Hematopoietic multipotent progenitor cell treated with erythropoietin and hydrocortisone succinate and interleukin-3 and kit ligand, for 8 days (in vitro differentiated cells): ENCODE results near the gene GRAMD1B.

Source experiments
- DNase-seq: peaks from one replicate; pipeline ENCODE4 v3.0.0-alpha.2; 2015

GRAMD1B gene

GRCh38 chr11:123429913-123430720, at the start of gene GRAMD1B:
GRAMD1B (plus strand) TSS chr11:123430269; CDS start chr11:123430793, 524 bp downstream.
- DNase-seq = no peak

GRCh38 chr11:123381149-123381548, 48.9 kb upstream of the GRAMD1B start:
- DNase-seq = no peak

GRCh38 chr11:123381817-123382554, 48.1 kb upstream of the GRAMD1B start:
- no peak for DNase-seq

GRCh38 chr11:123382555-123383074, 47.5 kb upstream of the GRAMD1B start:
- no peak for DNase-seq

- DNase-seq = no peak
Observed at GRCh38 chr11:123384116-123384515, 46.0 kb upstream of the GRAMD1B start.

- no peak for DNase-seq
Observed at GRCh38 chr11:123386796-123387510, 43.1 kb upstream of the GRAMD1B start.

GRCh38 chr11:123388640-123389039, 41.4 kb upstream of the GRAMD1B start:
- no peak for DNase-seq

- no peak for DNase-seq
Observed at GRCh38 chr11:123390146-123390545, 39.9 kb upstream of the GRAMD1B start.

GRCh38 chr11:123391646-123392348, 38.3 kb upstream of the GRAMD1B start:
- DNase-seq = no peak

GRCh38 chr11:123392431-123392830, 37.6 kb upstream of the GRAMD1B start:
- no peak for DNase-seq

GRCh38 chr11:123392844-123393243, 37.2 kb upstream of the GRAMD1B start:
- DNase-seq = no peak

- DNase-seq = no peak
Observed at GRCh38 chr11:123393312-123393927, 36.6 kb upstream of the GRAMD1B start.

GRCh38 chr11:123404676-123405075, 25.4 kb upstream of the GRAMD1B start:
- DNase-seq = no peak

GRCh38 chr11:123405123-123405592, 24.9 kb upstream of the GRAMD1B start:
- DNase-seq = no peak

GRCh38 chr11:123406441-123407129, 23.5 kb upstream of the GRAMD1B start:
- no peak for DNase-seq

GRCh38 chr11:123407130-123407995, 22.7 kb upstream of the GRAMD1B start:
- peak; percentile 52 for DNase-seq

- DNase-seq = no peak
Observed at GRCh38 chr11:123407996-123408597, 22.0 kb upstream of the GRAMD1B start.

GRCh38 chr11:123408619-123409455, 21.2 kb upstream of the GRAMD1B start:
- DNase-seq = no peak
